SK-N-SH (cell line): ENCODE results near the gene RBX1.

Experiments used
- YY1 ChIP-seq: IDR thresholded peaks from 2 replicates; pipeline ENCODE4 v1.4.0; 2012; ENCODE audit warnings: low read depth, mild to moderate bottlenecking
- TF ChIP-seq, protein P1 (sequence below): IDR thresholded peaks from 2 replicates; pipeline ENCODE4 v1.4.0; 2012; ENCODE audit warnings: low read depth

- TF ChIP-seq YY1 = no peak
- TF ChIP-seq, protein P1, sequence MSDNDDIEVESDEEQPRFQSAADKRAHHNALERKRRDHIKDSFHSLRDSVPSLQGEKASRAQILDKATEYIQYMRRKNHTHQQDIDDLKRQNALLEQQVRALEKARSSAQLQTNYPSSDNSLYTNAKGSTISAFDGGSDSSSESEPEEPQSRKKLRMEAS = no peak
Measured at GRCh38 chr22:40928657-40929056, 22.5 kb upstream of the RBX1 start.
